HG03342 (cell line): ENCODE results near the gene NALCN.

Experiments used
- ATAC-seq: cut with Tn5 transposase; IDR thresholded peaks from one replicate; pipeline ENCODE4 v1.9.1; 2021; ENCODE audit warnings: mild to moderate bottlenecking, moderate library complexity; ENCODE audit not compliant: unreplicated experiment

Gene NALCN

DNA sequence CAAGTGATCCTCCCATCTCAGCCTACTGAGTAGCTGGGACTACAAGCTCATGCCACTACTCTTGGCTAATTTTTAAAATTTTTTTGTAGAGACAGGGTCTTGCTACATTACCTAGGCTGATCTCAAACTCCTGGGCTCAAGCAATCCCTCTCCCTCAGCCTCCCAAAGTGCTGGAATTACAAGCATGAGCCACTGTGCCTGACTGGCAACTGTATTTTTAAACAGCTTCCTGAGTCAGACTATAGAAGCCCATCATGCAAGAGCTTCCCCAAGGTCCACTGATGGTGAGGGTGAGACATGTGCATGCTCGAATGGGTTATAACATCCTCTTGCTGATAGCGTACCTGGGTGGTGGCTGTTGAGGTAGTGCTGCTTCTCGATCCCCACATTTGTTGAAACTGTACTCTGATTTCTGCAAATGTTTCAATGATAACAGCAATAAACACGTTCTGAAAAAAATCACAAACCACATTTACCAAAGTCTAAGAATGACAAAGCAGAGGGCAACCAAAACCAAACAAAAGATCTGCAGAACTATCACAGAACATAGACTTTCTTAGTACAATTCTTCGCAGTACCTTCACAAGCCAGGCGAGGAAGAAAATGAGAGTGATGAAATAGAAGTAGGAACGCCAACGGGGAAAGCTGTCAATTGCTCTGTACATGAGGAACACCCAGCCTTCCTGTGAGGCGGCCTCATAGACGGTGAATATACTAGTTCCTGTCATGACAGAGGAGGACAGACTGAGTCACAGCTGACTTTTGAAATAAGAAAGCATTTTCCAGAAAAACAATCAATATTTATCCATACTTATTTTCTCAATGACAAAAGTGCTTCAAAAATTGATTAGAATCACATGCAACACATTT is 124.4 kb downstream of the NALCN start:
- ATAC-seq: no peak

DNA sequence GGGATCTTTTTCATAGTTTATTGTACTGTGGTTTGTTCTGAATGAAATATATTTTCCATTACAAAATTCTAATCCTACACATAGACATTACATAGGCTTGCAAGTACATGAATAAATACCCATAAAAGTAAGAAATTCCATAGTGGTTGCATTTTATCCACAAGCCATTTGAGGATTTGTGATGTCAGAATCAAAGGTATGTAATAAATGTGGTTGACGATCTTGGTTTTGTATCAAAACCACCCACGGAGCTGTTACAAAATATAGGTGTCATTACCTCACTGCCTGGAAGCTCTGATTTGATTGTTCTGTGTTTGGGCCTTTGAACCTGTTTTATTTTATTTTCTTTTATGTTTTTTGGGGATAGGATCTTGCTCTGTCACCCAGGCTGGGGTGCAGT is 125.1 kb downstream of the NALCN start:
- no peak for ATAC-seq

DNA sequence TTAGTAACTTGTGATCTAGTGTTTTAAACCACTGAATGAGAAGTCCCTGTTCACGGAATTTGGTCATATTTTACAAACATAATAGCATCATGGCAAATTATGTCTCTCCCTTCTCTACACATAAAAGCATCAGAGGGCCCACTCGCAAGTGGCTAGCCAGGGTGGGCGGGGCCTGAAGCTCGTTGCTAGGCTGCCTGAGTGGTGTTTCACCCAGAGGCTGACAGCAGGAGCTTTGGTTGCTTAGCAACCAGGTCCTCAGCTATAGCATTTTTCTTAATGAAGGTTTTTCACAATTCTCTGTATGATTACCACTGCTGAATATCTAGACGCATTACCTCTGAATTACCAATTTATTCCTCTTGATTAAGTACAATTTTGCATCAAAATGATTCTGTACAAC is 126.5 kb downstream of the NALCN start:
- ATAC-seq: peak; percentile 71

DNA sequence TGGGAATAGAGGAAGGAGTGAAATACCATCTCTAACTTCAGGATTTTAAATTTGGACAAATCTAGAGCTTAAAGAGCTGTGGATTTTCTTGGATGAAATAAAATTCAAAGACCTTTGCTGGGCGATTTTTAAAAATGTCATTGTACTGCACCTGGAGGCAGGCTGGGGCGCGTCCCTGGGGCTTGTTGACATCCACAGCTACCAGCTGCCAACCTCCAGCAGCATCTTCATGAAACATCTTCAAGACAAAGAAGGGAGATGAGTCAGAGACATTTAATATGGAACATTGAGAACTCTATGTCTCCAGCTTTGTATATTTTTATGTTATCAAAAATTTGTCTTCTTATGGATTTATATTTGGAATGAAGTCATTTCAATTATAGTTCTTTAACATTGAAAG is 132.5 kb downstream of the NALCN start:
- ATAC-seq: no peak

DNA sequence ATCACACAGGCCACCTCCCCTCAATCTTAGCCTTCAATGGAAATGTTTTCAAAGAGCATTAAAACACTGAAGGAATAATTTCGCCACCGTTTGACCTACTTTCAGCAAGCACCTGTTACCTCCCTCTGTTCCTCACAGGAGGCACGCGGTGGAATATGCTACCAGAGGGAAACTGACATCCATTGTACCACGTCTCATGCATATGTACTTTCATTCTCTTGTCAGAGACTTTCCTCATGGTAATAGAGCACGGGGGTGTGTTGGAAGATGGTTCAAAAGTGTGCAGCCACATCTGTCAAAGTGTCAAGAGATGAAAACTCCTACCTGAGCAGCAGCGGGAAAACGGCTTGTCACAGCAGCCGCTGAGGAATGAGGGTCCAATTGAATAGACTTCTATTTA is 143.4 kb downstream of the NALCN start:
- no peak for ATAC-seq

DNA sequence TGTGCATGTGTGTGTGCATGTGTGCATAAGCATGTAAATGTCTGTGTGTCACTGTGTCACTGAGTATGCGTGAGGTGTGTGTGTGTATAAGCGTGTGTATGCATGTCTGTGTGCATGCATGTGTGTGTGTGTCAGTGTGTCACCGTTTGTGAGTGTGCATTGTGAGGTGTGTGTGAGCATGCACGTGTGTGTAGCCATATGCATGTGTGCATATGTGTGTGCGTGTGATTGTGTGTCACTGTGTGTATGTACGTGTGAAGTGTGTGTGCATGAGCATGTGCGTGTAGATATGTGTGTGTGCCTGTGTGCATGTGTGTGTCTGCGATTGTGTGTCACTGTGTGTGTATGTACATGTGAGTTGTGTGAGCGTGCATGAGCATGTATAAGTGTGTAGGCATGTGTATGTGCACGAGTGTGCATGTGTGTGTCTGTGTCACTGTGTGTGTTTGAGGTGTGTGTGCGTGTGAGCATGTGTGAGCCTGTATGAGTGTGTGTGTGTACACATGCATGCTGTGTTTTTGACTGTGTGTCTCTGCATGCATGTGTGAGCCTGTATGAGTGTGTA is 144.5 kb downstream of the NALCN start:
- no peak for ATAC-seq

DNA sequence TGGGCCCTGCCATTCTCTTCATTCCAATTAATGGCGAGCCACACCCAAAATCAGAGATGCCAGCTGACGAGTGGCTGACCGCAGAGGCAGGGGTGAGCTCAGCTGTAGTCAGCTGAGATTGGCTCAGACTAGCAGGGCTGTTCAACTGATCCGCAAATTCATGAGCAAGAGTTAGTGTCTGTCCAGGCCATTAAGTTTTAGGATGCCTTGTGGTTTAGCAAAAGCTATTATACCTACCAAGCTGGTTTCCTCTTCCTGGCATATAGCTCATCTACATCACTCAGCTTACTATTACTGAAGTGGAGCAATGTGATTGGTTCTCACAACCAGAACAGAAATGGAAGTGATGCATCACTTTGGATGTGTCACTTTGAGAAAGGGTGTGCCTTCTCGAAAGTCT is 148.7 kb downstream of the NALCN start:
- ATAC-seq: no peak

DNA sequence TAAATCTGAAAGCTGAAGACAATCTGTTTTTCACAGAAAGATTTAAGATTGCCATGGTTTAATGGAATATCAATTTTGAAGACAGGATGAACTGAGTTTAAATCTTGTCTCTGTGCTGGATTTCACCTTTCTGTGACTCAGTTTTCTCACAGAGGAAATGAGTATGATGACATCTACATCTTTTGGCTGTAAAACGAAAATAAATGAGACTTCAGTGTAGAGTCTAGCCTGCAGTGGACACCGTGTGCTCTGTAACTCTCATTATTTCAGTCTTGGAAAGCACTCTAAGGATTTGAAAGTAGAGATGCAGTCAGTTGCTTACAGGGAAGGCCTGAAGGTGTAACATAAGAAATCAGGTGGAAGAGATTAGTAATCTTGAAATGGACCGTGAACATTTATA is 150.4 kb downstream of the NALCN start:
- ATAC-seq: no peak

DNA sequence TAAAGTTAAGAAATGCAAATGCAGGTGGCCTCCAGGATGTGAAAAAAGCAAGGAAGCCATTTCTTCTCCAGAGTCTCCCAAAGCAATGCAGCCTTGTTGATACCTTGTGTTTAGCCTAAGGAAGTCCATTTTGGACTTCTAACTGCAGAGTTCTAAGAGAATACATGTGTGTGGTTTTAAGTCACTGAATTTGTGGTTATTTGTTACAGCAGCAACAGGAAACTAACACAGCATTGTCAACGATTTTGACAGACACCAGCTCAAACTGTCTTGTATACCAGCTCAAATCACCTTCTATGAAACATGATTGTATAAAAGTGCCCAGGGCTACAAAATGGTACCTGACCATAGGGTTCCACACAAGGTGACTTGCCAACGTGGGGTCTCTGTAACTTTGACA is 151.4 kb downstream of the NALCN start:
- no peak for ATAC-seq

DNA sequence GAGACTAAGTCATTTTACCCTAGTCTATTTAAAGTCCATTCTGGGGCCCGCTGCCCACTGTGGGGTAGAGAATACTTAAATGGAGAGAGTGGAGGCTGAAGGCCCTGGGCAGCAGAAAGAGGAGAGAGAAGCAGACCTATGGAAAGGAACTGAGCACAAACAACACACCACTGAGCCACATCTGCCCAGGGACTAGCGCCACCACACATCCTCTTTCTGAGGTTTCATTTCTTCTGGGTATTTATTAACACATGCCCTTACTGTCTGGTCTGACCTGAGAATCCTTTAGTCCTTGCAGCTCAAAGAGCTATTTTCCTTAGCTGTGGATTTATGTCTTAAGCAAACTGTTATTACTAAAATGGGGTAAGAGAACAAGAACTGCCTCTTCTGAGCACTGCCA is 154.0 kb downstream of the NALCN start:
- peak; percentile 53 for ATAC-seq

DNA sequence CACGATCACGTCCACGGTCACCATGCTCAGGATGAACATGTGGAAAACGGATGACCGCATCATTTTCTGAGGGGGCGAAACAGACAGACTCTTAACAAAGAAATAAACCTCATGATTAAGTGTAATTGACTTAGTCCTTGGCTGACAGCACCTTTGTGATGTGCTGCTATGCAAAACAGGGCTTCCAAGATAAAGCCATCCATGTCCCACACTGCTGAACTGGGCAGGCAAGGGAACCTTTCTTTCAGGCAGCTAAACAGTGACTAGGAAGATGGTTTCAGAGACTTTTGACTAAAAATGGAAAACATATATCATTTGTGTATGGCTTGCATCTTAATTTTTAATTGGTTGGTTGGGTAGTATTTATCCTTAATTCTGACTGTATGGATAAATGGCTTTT is 157.8 kb downstream of the NALCN start:
- ATAC-seq: no peak

DNA sequence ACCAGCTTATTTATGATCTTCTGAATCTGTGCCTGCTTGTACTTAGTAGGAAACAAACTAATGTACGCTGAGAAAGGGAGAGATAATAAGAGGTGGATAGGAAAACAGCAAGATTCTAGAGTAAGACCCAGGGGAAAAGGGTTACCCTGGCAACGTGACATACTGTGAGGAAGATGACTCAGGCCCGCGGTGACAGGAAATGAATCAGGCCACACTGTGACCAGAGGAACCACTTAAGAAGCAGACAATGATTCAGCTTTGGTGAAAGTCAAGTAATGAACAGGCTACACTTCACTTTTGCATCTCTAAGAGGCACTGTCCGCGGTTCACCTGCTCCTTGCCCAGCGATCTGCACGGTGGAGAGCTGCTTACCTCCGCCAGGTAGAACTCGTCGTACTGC is 158.2 kb downstream of the NALCN start:
- peak; percentile 98 for ATAC-seq

DNA sequence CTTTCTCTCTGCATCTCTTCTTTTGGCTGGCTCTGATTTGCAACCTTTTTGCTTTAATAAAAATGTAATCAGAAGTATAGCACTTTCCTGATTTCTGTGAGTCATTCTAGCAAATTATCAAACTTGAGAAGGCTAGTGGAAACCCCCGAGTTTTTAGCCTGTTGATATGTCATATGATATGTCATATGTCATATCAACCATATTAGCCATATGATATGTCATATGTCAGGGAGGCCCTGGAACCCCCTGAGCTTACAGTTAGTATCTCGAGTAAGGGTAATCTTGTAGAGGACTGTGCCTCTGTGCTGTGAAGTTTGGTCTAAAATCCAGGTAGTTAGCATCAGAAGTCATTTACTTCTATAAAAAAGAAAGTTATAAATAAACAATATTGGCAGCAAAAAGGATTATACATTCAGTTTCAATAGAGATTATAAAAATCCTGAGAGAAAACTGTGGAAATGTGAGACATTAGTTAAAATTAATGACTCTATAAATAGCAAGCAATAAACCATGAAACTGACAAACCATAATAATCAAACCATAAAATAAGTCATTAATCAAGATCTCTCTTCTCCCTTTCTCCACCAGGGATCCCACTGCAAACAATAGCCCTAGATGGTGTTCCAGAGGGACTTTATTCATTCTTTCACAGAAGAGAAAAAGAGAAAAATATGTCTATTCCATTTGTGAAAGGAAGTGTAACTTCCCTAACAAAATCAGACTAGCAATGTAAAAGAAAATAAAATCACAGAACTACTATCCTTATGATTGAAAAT is 167.4 kb downstream of the NALCN start:
- ATAC-seq: no peak

DNA sequence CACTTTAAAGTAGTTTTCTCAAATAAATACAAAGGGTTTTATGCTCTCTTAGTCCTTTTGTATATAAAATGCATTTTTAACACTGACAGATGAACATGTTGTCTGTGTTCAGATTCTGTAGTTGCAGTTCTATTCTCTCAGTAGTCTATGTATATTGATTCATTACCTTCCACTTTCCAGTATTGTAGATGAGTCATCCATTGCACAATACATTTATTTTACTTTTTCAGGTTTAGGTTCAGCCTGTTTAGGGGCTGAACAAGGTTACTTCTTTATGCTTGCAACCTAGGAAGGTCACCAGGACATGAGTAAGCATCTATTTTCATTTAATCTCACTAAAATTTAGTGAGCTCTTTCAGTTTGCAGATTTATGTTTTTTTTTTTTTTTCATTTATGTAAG is 173.6 kb downstream of the NALCN start:
- ATAC-seq: no peak

DNA sequence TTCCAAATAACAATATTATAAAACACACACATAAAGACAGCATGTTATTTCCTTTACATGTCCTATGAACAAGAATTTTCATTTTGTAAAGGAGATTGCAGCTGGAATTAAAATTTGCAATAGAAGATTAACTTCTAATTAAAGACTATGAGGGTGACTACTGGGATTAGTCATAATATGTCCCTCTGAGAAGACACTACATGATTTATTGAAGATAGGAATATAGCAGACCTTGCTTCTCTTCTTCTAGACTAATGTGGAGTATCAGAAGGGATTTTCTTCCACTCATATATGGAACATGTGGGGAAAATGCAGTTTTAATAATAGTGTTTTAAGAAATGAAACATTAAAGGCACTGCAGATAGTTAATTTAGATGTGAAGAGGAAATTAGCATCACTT is 177.8 kb downstream of the NALCN start:
- no peak for ATAC-seq

DNA sequence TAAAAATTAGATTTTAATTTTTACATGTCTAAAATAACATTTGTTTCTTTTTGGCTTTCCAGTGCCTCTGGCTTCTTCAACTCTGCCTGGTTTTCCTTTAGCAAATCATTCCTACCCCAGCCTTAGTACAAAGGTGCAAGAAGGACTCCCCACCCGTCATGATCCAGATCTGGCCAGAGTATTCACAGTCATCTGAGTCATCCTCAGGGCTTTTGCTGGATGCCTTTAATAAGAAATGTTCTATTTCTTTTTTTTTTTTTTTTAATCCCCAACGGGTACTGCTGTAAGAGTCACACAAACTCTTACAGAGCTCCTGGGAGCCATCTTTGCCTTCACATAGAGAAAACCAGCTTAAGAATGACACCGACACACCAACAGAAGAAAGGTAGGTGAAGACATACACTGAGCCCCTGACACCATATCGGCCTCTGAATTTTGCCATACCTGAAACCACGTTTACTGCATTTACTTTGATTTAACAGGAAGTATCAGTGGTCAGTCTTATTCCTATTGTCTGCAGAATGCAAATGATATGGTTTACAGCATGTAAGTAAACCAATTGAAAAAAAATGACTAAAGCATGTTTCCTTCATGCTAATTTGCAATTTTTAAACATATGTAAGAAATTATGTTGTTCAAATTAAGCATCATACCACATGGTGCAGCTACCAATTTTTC is 184.4 kb downstream of the NALCN start:
- no peak for ATAC-seq

DNA sequence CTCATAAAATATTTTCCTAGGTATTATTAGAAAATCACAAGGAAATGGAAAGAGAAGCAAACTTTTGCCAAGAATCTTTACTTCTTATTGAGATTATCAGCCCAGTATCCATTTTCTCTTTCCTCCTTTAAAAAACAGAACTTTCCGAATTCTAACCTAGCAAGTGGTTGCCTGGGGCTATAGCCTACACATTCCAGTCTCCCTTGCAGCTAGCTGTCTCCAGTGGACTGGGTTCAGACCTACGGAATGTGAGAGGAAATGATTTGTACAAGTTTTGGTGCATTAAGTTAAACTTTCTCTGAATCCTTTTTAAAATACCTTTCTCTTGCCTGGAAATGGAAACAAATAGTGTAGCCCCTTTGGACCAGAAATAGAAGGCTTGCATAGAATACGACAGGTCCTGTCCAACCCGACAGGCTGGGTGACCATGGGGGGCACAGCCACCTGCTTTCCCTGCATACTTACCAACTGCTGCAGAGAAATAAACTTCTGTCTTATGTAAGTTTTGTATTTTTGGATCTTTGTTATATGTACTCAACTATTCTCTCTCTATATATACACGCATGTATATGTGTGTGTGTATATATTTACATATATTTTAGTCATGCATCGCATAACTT is 185.9 kb downstream of the NALCN start:
- no peak for ATAC-seq

DNA sequence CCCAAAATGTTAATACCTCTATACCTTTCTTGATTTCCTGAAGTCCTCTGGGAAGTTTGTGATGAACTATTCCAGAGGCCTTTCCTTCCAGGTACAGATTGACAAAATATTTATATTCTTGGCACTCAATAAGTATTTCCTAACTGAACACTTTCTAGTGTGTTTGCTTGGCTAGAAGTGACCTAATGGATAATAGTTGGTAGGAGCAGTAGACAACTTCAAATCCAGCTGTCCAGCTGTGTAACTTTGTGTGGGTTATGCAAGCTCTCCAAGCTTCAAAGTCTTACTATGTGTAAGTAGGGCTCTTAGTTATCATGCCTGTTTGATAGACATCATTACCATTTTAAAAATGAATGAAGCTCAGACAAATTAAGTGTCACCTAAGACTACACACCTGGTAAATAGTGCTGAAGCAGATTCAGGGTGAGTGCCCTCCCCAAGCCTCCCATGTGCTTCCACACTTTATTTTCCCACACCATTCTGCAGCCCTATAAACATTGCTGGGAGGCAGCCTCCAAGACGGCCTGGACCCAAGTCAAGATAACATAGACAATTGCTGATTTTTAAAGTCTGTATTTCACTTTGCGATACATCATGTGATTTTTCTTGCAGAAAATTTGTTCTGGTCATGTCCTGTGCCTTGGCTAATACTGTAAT is 196.6 kb downstream of the NALCN start:
- no peak for ATAC-seq

DNA sequence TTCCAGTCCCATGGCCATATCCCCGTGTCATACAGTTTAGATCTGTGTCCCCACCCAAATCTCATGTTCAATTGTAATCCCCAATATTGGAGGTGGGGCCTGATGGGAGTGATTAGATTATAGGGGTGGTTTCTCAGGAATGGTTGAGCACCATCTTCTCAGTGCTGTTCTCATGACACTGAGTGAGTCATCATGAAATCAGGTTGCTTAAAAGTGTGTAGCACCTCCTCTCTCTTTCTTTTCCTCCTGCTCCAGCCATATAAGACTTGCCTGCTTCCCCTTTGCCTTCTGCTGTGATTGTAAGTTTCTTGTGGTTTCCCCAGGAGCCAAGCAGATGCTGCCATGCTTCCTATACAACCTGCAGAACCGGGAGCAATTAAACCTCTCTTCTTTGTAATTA is 197.8 kb downstream of the NALCN start:
- ATAC-seq: no peak

DNA sequence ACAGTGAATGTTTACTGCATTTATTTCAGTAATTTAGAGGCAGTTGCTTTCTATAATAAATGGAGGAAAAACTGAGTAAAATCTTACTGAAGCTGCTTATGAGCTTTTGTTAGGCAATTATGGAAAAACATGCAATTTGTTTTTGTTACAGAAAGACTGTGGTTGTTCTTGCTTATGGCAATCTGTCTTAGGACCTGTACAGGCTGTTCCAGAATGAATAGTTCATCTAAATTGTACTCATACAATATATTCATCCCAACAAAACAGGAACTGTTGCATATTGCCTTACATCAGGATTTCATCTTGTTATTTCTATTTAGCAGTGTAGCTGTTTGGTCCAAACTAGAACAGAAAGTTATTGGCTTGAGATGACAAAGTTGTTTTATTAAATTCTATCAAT is 199.2 kb downstream of the NALCN start:
- no peak for ATAC-seq
